NAMALWA (cell line): ENCODE results near the gene CHSY1.

Experiments
- DNase-seq: peaks from one replicate; pipeline ENCODE4 v3.0.0-alpha.2; 2015; ENCODE audit warnings: low spot score

Gene CHSY1

DNA sequence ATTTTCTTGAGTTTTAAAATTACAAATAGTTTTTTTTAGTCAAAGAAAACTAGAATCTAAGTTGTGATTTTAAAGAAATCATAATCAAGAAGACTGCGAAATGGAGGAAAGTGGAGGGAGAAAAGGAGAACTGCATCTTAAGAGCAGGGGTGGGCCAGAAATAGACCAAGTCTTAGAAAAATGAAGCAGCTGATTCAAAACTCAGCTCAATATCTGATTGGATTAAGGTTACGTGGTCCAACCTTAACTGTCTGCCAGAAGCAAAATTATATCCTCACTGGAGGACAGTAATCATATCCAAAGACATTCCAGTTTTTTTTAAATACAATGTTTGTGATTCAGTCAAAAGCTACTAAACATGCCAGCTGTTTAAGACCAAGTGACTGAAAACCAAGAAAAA lies 41.4 kb downstream of the CHSY1 start:
- DNase-seq: no peak

GRCh38 chr15:101210058-101210457 lies 41.8 kb downstream of the CHSY1 start:
- DNase-seq: no peak

GRCh38 chr15:101209285-101209845 lies 42.5 kb downstream of the CHSY1 start:
- DNase-seq: no peak

- DNase-seq: no peak
These were observed 44.0 kb downstream of the CHSY1 start for GRCh38 chr15:101207867-101208288.

DNA sequence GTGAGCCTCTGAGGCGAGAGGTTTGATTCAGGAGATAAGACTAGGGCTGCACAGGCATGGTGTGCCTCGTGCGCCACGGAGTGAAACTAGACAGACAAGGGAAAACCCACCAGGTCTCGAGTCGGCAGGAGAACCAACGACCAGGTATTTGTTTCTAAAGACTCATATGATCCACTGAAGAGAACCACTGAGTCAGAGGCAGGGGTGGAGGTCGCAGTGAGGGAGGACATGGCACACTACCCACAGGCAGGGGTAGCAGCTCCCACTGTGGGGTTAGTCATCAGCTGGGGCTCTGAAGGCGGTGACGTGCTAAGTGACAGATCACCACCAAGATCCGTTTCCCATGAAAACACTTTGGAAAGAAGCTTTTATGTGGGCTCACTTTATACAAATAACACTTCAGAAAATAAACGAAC lies 45.7 kb downstream of the CHSY1 start:
- no peak for DNase-seq

DNA sequence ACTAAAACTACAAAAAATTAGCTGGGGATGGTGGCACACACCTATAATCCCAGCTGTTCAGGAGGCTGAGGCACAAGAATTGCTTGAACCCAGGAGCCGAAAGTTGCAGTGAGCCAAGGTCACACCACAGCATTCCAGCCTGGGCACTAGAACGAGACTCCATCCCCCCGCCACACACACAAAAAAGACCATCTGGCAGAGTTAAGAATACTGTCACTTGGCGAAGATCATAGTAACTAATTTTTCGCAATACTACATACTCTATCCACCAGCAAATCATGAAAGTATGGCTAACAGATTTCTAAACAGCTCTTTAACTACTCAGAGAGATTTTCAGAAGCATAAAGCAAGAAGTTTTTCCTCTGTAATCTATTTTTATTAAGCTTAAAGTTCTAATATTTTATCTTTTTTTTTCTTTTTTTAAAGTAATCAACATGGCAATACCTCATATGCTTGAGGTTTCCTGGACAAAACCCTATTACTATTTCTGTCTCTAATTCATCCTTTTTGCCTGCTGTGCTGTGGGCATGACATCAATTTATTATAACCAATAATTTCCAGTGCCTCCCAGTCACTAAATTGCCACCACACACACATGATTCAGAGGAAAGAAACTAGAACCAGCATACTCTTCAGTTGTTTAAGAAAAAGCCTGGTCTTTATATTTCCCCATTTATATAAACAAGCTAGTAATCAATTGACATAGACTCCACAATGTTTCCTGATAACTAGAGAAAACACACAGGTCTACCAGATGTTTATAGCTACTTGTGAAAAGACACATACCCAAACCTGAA lies 46.9 kb downstream of the CHSY1 start:
- no peak for DNase-seq

DNA sequence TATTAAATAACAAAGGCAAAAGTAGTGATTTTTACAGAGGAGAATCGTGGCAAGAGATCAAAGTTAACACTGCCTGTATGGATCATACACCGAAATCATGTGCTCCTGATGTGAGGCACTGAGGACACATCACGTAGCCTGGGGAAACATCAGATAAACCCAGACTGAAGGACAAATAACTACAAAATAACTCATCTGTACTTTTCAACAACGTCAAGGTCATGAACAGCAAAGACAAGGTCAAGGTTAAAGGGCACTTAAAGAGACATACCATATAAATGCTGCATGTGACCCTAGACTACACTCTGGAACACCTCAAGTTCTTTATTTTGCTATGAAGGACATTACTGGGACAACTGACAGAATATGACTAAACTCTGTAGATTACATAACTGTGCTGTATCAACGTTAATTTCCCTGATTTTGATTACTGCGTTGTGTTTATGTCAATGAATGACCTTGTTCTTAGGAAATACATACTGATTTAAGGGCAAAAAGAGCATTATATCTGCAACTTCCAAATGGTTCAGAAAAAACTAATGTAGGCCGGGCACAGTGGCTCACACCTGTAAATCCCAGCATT lies 48.1 kb downstream of the CHSY1 start:
- DNase-seq: no peak

DNA sequence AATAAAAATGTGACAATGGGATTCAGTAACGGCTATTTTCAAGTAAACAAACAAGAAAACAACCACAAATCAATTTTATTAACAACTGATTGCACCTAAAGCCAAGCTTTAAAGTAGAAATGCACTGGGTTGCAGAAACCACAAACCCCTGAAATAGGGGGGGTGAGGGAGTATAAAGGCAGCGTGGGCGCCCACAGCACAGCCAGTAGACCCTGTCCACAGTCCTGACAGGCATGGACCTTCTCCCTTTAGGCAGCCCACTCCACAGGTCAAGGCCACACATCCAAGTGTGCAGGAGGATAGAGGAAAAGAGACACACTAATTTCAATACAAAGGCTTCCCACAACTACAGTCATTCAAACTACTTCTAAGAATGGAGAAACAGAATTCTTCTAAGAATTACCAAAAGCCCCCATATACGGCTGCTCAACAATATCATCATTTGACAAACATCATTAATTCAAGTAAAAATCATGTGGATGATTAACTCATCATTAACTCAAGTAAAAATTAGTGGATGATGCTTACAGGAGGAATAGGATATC lies 48.7 kb downstream of the CHSY1 start:
- no peak for DNase-seq

- no peak for DNase-seq
These were observed 50.3 kb downstream of the CHSY1 start for GRCh38 chr15:101201411-101202174.

DNA sequence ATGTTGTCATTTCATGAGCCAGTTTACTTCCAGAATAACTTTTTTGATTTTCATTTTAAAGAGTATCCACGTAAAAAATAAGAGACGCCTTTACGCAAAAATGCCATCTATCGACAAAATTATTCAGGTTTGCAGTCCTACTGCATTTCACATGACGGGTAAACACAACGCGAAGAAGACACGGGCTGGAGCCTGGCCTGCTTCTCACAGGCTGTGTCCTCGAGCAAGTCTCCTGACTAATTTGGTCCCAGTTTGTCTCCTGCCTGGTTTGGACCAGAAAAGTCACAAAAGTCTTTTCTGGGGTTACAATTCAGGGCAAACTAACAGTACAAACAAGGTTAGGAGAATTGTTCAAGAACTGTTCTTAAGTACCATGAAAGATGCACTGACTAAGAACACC lies 51.7 kb downstream of the CHSY1 start:
- no peak for DNase-seq

- DNase-seq: peak; percentile 14
These were observed 53.0 kb downstream of the CHSY1 start for GRCh38 chr15:101198800-101199199.

DNA sequence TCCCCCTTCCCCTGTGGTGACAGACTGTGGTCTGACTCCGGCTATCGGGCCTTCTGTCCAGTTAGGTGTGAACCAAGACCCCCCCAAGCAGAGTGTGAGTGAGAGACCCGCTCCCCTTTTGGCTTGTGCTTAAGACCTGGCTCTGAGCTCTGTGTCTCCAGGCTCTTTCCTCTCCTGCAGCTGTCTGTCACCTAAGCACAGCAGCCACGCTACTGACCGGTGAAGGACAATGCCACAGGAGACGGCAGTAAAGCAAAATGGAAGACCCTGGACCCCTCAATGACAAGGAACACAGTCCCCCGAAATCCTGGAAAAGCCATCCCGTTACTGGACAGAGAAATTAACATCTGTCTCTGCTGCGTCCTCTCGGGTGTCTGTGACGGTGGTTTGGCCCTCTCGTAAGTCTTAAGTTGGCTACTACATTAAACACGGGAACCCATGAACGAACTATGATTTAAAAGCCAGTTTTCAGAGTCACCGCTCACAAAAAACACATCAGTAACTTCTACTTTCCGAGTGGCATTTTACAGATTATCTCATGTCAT lies 53.7 kb downstream of the CHSY1 start:
- no peak for DNase-seq

GRCh38 chr15:101194546-101195125 lies 57.2 kb downstream of the CHSY1 start:
- DNase-seq: no peak

- no peak for DNase-seq
These were observed 57.9 kb downstream of the CHSY1 start for GRCh38 chr15:101193806-101194545.

DNA sequence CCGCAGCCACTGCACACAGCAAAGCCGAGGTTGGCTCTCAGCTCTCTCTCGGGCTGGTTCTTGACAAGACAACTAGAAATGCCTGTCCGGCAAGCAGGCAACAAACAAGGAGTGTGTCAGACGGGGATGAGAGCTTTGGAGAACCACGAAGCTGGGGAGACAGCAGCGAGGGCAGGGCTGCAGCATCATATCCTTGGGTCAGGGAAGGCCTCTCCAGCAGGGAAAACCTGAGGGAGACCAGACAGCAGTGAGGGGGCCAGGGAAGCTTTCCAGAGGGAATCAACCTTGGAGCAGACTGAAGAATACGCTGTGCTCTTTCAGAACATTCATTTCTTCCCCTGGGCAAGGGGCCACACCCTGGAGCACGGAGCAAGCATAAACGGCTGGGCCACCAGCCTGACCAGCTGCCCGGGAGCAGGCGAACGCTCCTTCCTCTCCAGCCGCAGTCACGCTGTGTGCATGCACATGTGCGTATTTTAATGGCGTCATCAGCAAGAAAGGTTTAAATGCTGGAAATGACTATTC lies 58.7 kb downstream of the CHSY1 start:
- DNase-seq: no peak

DNA sequence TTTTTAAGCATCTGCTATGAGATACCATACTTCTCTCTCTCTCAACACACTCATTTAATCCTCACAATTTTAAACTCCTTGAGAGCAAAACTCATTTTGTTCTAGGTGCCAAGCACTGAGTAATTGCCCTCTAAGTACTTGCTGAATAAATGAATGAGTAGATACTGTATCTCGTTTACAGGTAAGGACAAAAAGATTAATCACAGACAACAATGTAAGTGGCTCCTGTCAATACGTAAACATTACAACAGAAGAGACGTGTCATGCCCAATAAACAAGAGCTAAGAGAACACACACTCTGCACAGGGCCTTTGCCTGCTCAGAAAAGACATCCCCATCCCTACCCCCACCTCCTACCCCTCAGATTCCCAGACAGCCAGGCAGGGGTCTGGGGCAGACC lies 59.8 kb downstream of the CHSY1 start:
- no peak for DNase-seq

GRCh38 chr15:101191242-101191641 lies 60.6 kb downstream of the CHSY1 start:
- no peak for DNase-seq

GRCh38 chr15:101190092-101190595 lies 61.7 kb downstream of the CHSY1 start:
- no peak for DNase-seq

- DNase-seq: no peak
These were observed 62.3 kb downstream of the CHSY1 start for GRCh38 chr15:101189409-101190091.
